Mesothelial cell of epicardium (in vitro differentiated cells): ENCODE measurements around the gene ALPP. TPM values are rescaled to one million over a fixed set of nuclear protein-coding genes. Genes with fewer than 3 reads are reported as not detected.
"Not testable (repeated sequence)": the region's sequence is repeated elsewhere in the genome, so short reads cannot be mapped to it uniquely, and the experiment has no call there.

Experiments
- DNase-seq, 2 experiments: peaks; one replicate each; pipeline ENCODE4 v3.0.0; 2021; ENCODE audit warnings: low spot score in 2 of 2; ENCODE audit not compliant: unreplicated experiment in 2 of 2
- H3K27ac Mint-ChIP-seq: 2 replicates; pipeline ENCODE4 v1.8.0; 2021; ENCODE audit warnings: mixed read lengths
- H3K27me3 Mint-ChIP-seq: 2 replicates; pipeline ENCODE4 v1.8.0; 2021; ENCODE audit warnings: low read depth, mixed read lengths
- H3K36me3 Mint-ChIP-seq: 2 replicates; pipeline ENCODE4 v1.8.0; 2021; ENCODE audit warnings: mixed read lengths
- H3K4me1 Mint-ChIP-seq: 2 replicates; pipeline ENCODE4 v1.8.0; 2021; ENCODE audit warnings: mixed read lengths
- H3K4me3 Mint-ChIP-seq: 2 replicates; pipeline ENCODE4 v1.8.0; 2021; ENCODE audit warnings: mild to moderate bottlenecking, moderate library complexity, mixed read lengths
- H3K9me3 Mint-ChIP-seq: 2 replicates; pipeline ENCODE4 v1.8.0; 2021; ENCODE audit warnings: mixed read lengths
- total RNA-seq: library from RNA; stranded (reverse); gene quantifications from 3 replicates; pipeline ENCODE4 v1.2.1, GENCODE V29; 2021
- TF ChIP-seq, protein P1 (sequence below): fragments of 200-600 bp; sonication (generic); IDR thresholded peaks from one replicate; pipeline ENCODE4 v1.5.0; 2021; ENCODE audit warnings: antibody characterized with exemption; ENCODE audit not compliant: unreplicated experiment

ALPP gene
- total RNA-seq, 1 donor from 2014 or later = not detected

DNA sequence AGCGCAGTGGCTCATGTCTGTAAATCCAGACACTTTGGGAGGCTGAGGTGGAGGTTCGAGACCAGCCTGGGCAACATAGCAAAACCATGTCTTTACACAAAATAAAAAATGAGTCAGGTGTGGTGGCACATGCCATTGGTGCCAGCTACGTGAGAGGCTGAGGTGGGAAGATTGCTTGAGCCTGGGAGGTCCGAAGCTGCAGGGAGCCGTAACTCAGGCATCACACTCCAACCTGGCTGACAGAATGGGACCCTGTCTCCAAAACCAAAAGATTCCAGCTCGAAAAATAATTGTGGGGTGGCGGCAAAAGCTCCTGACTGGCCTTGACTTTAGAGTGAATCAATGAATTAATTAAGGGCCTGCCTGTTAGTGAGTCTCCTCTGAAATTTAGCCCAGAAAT, 1.2 kb upstream of the ALPP start:
- no peak overlapping the region for H3K4me3 Mint-ChIP-seq

DNA sequence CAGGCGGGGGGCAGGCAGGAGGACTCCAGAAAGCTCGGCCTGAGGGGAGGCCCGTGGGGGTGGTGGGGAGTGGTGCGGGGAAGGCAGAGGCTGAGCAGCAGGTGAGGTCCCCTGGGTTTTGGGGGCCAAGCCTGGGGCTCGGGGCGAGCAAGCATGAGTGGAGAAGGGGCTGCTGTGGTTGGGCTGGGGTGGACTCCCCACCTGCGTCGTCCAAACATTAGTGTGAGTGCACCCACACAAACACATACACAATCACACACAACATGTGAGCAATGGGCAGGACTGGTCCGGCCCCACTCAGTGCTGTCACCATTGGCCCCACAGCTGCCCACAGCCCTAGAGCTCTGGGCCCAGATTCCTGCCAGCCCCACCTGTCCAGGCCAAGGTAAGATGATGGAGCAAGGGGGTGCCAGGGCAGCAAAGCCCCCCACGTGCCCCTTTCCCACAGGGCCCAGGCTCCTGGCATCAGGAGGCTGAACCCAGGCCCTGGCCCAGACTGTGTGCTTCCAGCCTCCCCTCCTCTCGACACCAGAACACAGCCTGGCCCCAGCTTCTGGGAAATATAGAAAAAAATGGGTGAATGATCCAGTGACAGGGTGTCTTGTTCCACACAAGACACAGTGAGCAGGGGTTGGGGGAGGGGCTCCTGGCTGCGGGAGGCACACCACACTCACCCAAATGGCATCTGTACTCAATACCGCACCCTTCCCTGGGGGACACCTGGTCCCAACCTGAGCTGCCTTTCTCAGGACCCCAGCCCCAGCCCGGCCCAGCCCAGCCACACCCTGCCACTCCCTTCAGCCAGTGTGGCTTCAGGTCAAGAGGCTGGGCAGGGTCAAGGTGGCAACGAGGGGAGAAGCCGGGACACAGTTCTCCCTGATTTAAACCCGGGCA, 463 bp upstream of the ALPP start:
- DNase-seq = no peak
- no peaks in the 10 kb centered on the region for H3K9me3 Mint-ChIP-seq
- H3K4me3 Mint-ChIP-seq = no peak overlapping the region
- peaks cover 1% of the 10 kb centered on the region for H3K27me3 Mint-ChIP-seq
- H3K27ac Mint-ChIP-seq = no peak overlapping the region
- TF ChIP-seq, protein P1, sequence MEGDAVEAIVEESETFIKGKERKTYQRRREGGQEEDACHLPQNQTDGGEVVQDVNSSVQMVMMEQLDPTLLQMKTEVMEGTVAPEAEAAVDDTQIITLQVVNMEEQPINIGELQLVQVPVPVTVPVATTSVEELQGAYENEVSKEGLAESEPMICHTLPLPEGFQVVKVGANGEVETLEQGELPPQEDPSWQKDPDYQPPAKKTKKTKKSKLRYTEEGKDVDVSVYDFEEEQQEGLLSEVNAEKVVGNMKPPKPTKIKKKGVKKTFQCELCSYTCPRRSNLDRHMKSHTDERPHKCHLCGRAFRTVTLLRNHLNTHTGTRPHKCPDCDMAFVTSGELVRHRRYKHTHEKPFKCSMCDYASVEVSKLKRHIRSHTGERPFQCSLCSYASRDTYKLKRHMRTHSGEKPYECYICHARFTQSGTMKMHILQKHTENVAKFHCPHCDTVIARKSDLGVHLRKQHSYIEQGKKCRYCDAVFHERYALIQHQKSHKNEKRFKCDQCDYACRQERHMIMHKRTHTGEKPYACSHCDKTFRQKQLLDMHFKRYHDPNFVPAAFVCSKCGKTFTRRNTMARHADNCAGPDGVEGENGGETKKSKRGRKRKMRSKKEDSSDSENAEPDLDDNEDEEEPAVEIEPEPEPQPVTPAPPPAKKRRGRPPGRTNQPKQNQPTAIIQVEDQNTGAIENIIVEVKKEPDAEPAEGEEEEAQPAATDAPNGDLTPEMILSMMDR = no peak
- no peaks in the 10 kb centered on the region for H3K36me3 Mint-ChIP-seq
- no peaks in the 10 kb centered on the region for H3K4me1 Mint-ChIP-seq

More for the DNA sequence above, 1.2 kb upstream of the ALPP start:
- H3K27ac Mint-ChIP-seq = no peak overlapping the region
- DNase-seq = no peak
- no peaks in the 10 kb centered on the region for H3K9me3 Mint-ChIP-seq
- no peaks in the 10 kb centered on the region for H3K36me3 Mint-ChIP-seq
- H3K4me1 Mint-ChIP-seq = no peaks in the 10 kb centered on the region
- TF ChIP-seq, protein P1 = no peak
- no peaks in the 10 kb centered on the region for H3K27me3 Mint-ChIP-seq

DNA sequence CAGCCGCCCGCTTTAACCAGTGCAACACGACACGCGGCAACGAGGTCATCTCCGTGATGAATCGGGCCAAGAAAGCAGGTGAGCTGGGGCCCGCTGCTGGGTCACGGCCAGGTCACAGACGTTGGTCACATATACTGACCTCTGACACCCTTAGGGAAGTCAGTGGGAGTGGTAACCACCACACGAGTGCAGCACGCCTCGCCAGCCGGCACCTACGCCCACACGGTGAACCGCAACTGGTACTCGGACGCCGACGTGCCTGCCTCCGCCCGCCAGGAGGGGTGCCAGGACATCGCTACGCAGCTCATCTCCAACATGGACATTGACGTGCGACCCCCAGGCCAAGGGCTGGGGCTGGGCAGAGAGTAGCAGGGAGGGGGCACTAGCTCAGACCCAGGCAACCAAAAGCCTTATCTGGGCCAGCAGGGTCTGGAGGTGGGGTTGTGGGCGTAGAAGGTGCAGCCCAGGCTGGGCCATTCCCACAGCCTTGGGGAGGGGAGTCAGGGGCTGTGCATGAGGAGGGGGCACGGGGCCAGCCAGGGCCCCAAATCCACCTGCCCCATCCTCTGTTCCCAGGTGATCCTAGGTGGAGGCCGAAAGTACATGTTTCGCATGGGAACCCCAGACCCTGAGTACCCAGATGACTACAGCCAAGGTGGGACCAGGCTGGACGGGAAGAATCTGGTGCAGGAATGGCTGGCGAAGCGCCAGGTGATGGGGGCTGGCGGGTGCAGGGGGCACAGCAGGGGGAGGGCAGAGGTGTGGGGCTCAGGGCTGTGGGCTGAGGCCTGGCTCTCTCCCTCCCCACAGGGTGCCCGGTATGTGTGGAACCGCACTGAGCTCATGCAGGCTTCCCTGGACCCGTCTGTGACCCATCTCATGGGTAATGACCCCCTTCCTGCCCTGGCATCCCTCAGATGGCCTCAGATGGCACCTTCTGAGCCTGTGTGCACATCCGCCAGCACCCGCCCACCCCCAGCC, 1.3 kb downstream of the ALPP start:
- not testable (repeated sequence) for H3K27ac Mint-ChIP-seq, H3K4me1 Mint-ChIP-seq, H3K9me3 Mint-ChIP-seq, H3K36me3 Mint-ChIP-seq, DNase-seq, H3K4me3 Mint-ChIP-seq
- H3K27me3 Mint-ChIP-seq = peaks cover 10% of the 10 kb centered on the region

DNA sequence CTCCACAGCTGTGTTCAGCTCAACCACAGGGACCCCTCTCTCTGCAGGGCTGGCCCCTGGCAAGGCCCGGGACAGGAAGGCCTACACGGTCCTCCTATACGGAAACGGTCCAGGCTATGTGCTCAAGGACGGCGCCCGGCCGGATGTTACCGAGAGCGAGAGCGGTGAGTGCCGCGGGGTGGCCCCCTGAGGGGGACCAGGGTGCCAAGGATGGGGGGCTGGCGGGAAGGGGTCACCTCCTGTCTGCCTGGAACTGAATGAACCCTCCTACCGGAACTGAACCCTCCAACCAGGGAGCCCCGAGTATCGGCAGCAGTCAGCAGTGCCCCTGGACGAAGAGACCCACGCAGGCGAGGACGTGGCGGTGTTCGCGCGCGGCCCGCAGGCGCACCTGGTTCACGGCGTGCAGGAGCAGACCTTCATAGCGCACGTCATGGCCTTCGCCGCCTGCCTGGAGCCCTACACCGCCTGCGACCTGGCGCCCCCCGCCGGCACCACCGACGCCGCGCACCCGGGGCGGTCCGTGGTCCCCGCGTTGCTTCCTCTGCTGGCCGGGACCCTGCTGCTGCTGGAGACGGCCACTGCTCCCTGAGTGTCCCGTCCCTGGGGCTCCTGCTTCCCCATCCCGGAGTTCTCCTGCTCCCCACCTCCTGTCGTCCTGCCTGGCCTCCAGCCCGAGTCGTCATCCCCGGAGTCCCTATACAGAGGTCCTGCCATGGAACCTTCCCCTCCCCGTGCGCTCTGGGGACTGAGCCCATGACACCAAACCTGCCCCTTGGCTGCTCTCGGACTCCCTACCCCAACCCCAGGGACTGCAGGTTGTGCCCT, 2.9 kb downstream of the ALPP start:
- not testable (repeated sequence) for H3K9me3 Mint-ChIP-seq, H3K4me3 Mint-ChIP-seq, DNase-seq, H3K36me3 Mint-ChIP-seq, H3K27ac Mint-ChIP-seq
- H3K27me3 Mint-ChIP-seq = peaks cover 22% of the 10 kb centered on the region
- H3K4me1 Mint-ChIP-seq = peaks cover 14% of the 10 kb centered on the region

DNA sequence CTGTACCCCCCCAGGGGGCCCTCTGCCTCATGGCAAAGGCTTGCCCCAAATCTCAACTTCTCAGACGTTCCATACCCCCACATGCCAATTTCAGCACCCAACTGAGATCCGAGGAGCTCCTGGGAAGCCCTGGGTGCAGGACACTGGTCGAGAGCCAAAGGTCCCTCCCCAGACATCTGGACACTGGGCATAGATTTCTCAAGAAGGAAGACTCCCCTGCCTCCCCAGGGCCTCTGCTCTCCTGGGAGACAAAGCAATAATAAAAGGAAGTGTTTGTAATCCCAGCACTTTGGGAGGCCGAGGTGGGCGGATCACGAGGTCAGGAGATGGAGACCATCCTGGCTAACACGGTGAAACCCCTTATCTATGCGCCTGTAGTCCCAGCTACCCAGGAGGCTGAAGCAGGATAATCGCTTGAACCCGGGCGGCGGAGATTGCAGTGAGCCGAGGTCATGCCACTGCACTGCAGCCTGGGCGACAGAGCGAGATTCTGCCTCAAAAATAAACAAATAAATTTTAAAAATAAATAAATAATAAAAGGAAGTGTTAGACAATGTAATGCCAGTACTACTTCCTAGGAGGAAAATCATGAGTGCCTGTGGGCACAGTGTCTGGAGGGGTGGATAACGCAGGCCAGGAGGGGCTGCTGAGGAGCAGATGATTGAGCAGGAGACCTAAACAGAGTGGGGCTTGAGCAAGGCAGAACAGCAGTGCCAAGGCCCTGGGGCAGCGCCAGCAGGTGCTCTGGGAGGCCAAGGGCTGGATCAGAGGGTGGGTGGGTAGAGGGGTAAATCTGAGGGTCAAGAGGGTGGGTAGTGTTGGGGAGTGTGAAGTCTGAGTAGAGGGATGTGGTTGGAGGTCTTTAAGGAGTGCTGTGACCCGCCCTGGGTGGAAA, 4.0 kb downstream of the ALPP start:
- peaks cover 34% of the 10 kb centered on the region for H3K27me3 Mint-ChIP-seq
- H3K4me3 Mint-ChIP-seq = no peak overlapping the region
- no peak for DNase-seq
- H3K4me1 Mint-ChIP-seq = peaks cover 20% of the 10 kb centered on the region
- no peaks in the 10 kb centered on the region for H3K36me3 Mint-ChIP-seq
- TF ChIP-seq, protein P1 = no peak
- H3K27ac Mint-ChIP-seq = no peak overlapping the region
- no peaks in the 10 kb centered on the region for H3K9me3 Mint-ChIP-seq
